T-helper 2 cell treated with Interferon-gamma antibody and Interleukin-4, amounts not matched to agents 5 μg/mL and 100 μg/mL, for 36 hours (primary cell): ENCODE results near the gene CFAP97.
A peak's percentile ranks its signal among the peaks of the same experiment; 100 is the strongest.
"Not testable (repeated sequence)": the region's sequence is repeated elsewhere in the genome, so short reads cannot be mapped to it uniquely, and the experiment has no call there.

Source experiments
- DNase-seq: peaks from one replicate; pipeline ENCODE4 v3.0.0; 2021; ENCODE audit warnings: low spot score
- H3K27ac Mint-ChIP-seq: one replicate; pipeline ENCODE4 v1.8.0; 2021; ENCODE audit warnings: mild to moderate bottlenecking, mixed read lengths
- H3K27me3 Mint-ChIP-seq: one replicate; pipeline ENCODE4 v1.8.0; 2021; ENCODE audit warnings: low read depth, mixed read lengths
- H3K36me3 Mint-ChIP-seq: one replicate; pipeline ENCODE4 v1.8.0; 2021; ENCODE audit warnings: low read depth, mixed read lengths
- H3K4me1 Mint-ChIP-seq: one replicate; pipeline ENCODE4 v1.8.0; 2021; ENCODE audit warnings: low read depth, mixed read lengths
- H3K4me3 Mint-ChIP-seq: one replicate; pipeline ENCODE4 v1.8.0; 2022; ENCODE audit warnings: mild to moderate bottlenecking, moderate library complexity, mixed read lengths
- H3K9me3 Mint-ChIP-seq: one replicate; pipeline ENCODE4 v1.8.0; 2021; ENCODE audit warnings: mixed read lengths

The CFAP97 gene

GRCh38 chr4:185203486-185204237 lies at the start of gene CFAP97:
Gene CFAP97, minus strand, starts transcription at chr4:185204000. Its CDS starts 12,804 bp downstream, at chr4:185191196.
- Mint-ChIP-seq H3K9me3 (no peaks in the 10 kb centered on the region), H3K4me3 (peak within 1 kb of the TSS; percentile 98), H3K4me1 (peaks cover 32% of the 10 kb centered on the region), H3K27me3 (no peaks in the 10 kb centered on the region), H3K27ac (peak within 1 kb of the TSS; percentile 99), H3K36me3 (peaks cover 4% of the 10 kb centered on the region)
- peak; percentile 82 for DNase-seq

GRCh38 chr4:185249105-185249504 lies 45.3 kb upstream of the CFAP97 start:
- no peak overlapping the region for H3K4me3 Mint-ChIP-seq
- H3K36me3 Mint-ChIP-seq, result peaks cover 13% of the 10 kb centered on the region
- H3K4me1 Mint-ChIP-seq, result peaks cover 19% of the 10 kb centered on the region
- no peaks in the 10 kb centered on the region for H3K9me3 Mint-ChIP-seq
- no peak overlapping the region for H3K27ac Mint-ChIP-seq
- no peak for DNase-seq
- no peaks in the 10 kb centered on the region for H3K27me3 Mint-ChIP-seq

- Mint-ChIP-seq H3K27ac (no peak overlapping the region), H3K9me3 (no peaks in the 10 kb centered on the region), H3K27me3 (no peaks in the 10 kb centered on the region), H3K36me3 (peaks cover 13% of the 10 kb centered on the region), H3K4me1 (peaks cover 15% of the 10 kb centered on the region), H3K4me3 (no peak overlapping the region)
- no peak for DNase-seq
Observed at GRCh38 chr4:185248393-185249039, 44.7 kb upstream of the CFAP97 start.

- no peak for DNase-seq
- Mint-ChIP-seq H3K9me3 (no peaks in the 10 kb centered on the region), H3K4me1 (peaks cover 15% of the 10 kb centered on the region), H3K4me3 (no peak overlapping the region), H3K27me3 (no peaks in the 10 kb centered on the region), H3K36me3 (peaks cover 13% of the 10 kb centered on the region), H3K27ac (no peak overlapping the region)
Observed at GRCh38 chr4:185247151-185247550, 43.4 kb upstream of the CFAP97 start.

- Mint-ChIP-seq H3K27me3 (no peaks in the 10 kb centered on the region), H3K4me1 (peaks cover 10% of the 10 kb centered on the region), H3K9me3 (no peaks in the 10 kb centered on the region), H3K36me3 (peaks cover 13% of the 10 kb centered on the region), H3K27ac (no peak overlapping the region), H3K4me3 (no peak overlapping the region)
- DNase-seq, result no peak
Observed at GRCh38 chr4:185246453-185246852, 42.7 kb upstream of the CFAP97 start.

GRCh38 chr4:185244763-185245162 lies 41.0 kb upstream of the CFAP97 start:
- no peak overlapping the region for H3K27ac Mint-ChIP-seq
- no peaks in the 10 kb centered on the region for H3K9me3 Mint-ChIP-seq
- H3K27me3 Mint-ChIP-seq, result no peaks in the 10 kb centered on the region
- H3K36me3 Mint-ChIP-seq, result peaks cover 10% of the 10 kb centered on the region
- DNase-seq, result no peak
- H3K4me1 Mint-ChIP-seq, result peaks cover 6% of the 10 kb centered on the region
- H3K4me3 Mint-ChIP-seq, result no peak overlapping the region

- Mint-ChIP-seq H3K27ac (no peak overlapping the region), H3K9me3 (no peaks in the 10 kb centered on the region), H3K4me1 (peaks cover 6% of the 10 kb centered on the region), H3K36me3 (peaks cover 7% of the 10 kb centered on the region), H3K27me3 (no peaks in the 10 kb centered on the region), H3K4me3 (no peak overlapping the region)
- DNase-seq, result no peak
Observed at GRCh38 chr4:185243879-185244278, 40.1 kb upstream of the CFAP97 start.

GRCh38 chr4:185242749-185243533 lies 39.1 kb upstream of the CFAP97 start:
- H3K4me1 Mint-ChIP-seq, result peaks cover 13% of the 10 kb centered on the region
- H3K9me3 Mint-ChIP-seq, result no peaks in the 10 kb centered on the region
- no peak overlapping the region for H3K4me3 Mint-ChIP-seq
- DNase-seq, result no peak
- peaks cover 8% of the 10 kb centered on the region for H3K36me3 Mint-ChIP-seq
- no peaks in the 10 kb centered on the region for H3K27me3 Mint-ChIP-seq
- H3K27ac Mint-ChIP-seq, result no peak overlapping the region

- H3K9me3 Mint-ChIP-seq, H3K36me3 Mint-ChIP-seq, H3K27me3 Mint-ChIP-seq, H3K4me3 Mint-ChIP-seq, H3K27ac Mint-ChIP-seq, H3K4me1 Mint-ChIP-seq, DNase-seq: not testable (repeated sequence)
Observed at GRCh38 chr4:185240486-185240885, 36.7 kb upstream of the CFAP97 start.

GRCh38 chr4:185238750-185239149 lies 35.0 kb upstream of the CFAP97 start:
- Mint-ChIP-seq H3K27me3 (no peaks in the 10 kb centered on the region), H3K9me3 (no peaks in the 10 kb centered on the region), H3K4me3 (no peak overlapping the region), H3K4me1 (peaks cover 7% of the 10 kb centered on the region), H3K36me3 (peaks cover 4% of the 10 kb centered on the region), H3K27ac (no peak overlapping the region)
- no peak for DNase-seq

- no peak overlapping the region for H3K27ac Mint-ChIP-seq
- no peak for DNase-seq
- peaks cover 4% of the 10 kb centered on the region for H3K36me3 Mint-ChIP-seq
- no peak overlapping the region for H3K4me3 Mint-ChIP-seq
- H3K9me3 Mint-ChIP-seq, result no peaks in the 10 kb centered on the region
- no peaks in the 10 kb centered on the region for H3K27me3 Mint-ChIP-seq
- H3K4me1 Mint-ChIP-seq, result peaks cover 7% of the 10 kb centered on the region
Observed at GRCh38 chr4:185238215-185238681, 34.4 kb upstream of the CFAP97 start.

GRCh38 chr4:185237175-185237574 lies 33.4 kb upstream of the CFAP97 start:
- Mint-ChIP-seq H3K27ac (no peak overlapping the region), H3K36me3 (peaks cover 4% of the 10 kb centered on the region), H3K4me3 (no peak overlapping the region), H3K27me3 (no peaks in the 10 kb centered on the region), H3K4me1 (peaks cover 9% of the 10 kb centered on the region), H3K9me3 (no peaks in the 10 kb centered on the region)
- no peak for DNase-seq

GRCh38 chr4:185235843-185236503 lies 32.2 kb upstream of the CFAP97 start:
- Mint-ChIP-seq H3K27ac (no peak overlapping the region), H3K27me3 (no peaks in the 10 kb centered on the region), H3K4me3 (no peak overlapping the region), H3K9me3 (no peaks in the 10 kb centered on the region), H3K4me1 (peaks cover 10% of the 10 kb centered on the region), H3K36me3 (peaks cover 4% of the 10 kb centered on the region)
- DNase-seq, result no peak
